Activated naive CD4-positive, alpha-beta T cell treated with anti-CD3 and anti-CD28 coated beads, Interleukin-2, amount 10 ng/mL, durations not matched to agents 5 hours and 36 hours (primary cell): ENCODE results near the gene HNRNPA2B1. TPM values are rescaled to one million over a fixed set of nuclear protein-coding genes. Genes with fewer than 3 reads are reported as not detected.

ENCODE experiments used
- total RNA-seq, 2 experiments: library from RNA; stranded (reverse); gene quantifications; one replicate each; pipeline ENCODE4 v1.2.3, GENCODE V29; 2021

Gene HNRNPA2B1
- total RNA-seq, result 100 to 1,000 TPM; 622 to 647 TPM

DNA sequence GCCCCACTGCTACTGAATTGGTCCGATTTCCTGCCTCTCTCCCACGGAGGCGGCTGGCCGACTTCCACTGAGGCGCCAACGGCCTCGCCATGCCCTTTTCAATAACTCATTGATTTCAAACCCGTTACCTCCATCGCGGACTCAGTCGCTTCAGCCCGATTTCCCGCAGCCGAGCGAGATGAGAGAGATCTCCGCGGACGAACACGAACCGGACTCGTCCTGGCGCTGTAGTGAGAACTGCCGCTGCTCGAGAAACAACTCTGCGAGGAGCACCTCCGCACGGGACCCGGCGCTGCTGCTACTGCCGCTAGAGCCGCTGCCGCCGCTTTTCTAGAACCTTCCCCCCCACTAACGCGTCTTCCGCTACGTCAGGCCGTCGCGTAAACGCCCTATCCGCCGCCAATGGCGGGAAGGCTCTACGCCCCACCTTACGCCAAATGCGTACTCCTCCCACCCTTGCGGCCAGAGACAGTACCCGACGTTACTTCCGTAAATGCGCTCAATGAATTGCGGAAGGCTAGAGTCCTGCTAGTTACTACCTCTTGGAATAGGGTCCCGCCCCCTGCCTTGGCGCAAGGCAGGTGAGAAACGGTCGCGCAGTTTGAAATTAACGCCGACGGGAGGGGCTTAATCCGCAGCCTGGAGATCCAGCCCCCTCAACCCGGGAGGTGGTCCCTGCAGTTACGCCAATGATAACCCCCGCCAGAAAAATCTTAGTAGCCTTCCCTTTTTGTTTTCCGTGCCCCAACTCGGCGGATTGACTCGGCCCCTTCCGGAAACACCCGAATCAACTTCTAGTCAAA lies at the start of gene HNRNPA2B1:
TSS of gene HNRNPA2B1 (minus strand) at position 303 of the 803 bp plus-strand sequence. CDS start at position 134, 169 bp downstream.

DNA sequence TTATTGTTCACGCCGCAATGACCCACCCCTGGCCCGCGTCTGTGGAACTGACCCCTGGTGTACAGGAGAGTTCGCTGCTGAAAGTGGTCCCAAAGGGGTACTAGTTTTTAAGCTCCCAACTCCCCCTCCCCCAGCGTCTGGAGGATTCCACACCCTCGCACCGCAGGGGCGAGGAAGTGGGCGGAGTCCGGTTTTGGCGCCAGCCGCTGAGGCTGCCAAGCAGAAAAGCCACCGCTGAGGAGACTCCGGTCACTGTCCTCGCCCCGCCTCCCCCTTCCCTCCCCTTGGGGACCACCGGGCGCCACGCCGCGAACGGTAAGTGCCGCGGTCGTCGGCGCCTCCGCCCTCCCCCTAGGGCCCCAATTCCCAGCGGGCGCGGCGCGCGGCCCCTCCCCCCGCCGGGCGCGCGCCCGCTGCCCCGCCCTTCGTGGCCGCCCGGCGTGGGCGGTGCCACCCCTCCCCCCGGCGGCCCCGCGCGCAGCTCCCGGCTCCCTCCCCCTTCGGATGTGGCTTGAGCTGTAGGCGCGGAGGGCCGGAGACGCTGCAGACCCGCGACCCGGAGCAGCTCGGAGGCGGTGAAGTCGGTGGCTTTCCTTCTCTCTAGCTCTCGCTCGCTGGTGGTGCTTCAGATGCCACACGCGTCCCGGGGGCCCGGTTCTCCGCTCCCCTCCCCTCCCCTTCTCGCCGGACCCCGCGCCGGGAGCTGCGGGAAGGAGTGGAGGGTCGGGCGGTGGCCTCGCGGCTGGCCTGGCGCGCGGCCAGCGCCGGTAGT lies 887 bp upstream of the HNRNPA2B1 start, which contains the start of gene CBX3:
TSS of gene CBX3 (plus strand) at position 499 of the 772 bp plus-strand sequence. CDS start 1,254 bp downstream, outside the sequence.

DNA sequence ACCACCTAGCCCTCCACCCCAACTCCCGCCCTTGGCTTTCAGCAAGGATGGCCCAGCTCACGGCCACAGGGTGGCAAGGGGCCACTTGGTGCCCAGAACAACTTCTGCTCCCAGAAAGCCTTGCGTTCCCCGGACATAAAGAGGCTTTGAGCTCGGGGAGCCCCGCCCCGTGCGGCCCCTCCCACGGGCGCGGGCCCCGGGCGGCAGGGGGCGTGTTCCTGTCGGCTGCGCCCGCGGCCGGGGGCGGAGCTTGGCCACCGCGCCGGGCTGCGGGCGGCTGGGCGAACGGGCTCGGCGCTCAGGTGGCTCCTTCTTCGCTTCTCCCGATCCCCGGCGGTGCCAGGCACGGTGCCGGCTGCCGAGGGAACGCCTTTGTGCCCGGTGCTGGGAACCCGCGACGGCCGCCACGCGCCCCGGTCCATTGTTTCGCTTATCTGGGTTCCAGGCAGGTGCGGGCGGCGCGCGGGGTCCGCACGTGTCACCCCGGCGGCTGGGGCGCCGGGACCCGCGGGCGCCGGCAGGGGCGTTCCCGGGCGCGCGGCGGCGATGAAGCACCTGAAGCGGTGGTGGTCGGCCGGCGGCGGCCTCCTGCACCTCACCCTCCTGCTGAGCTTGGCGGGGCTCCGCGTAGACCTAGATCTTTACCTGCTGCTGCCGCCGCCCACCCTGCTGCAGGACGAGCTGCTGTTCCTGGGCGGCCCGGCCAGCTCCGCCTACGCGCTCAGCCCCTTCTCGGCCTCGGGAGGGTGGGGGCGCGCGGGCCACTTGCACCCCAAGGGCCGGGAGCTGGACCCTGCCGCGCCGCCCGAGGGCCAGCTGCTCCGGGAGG lies 48.4 kb downstream of the HNRNPA2B1 start, which contains the start of gene NFE2L3:
TSS of gene NFE2L3 (plus strand) at position 246 of the 829 bp plus-strand sequence. CDS start at position 547, 301 bp downstream.

Other genes with a start within 250 kb of the HNRNPA2B1 start
- gene NFE2L3, start 48.5 kb downstream of the HNRNPA2B1 start, total RNA-seq, result 10 to 100 TPM; 13.6 to 14.2 TPM
- gene CBX3, start 999 bp upstream of the HNRNPA2B1 start, total RNA-seq, result 100 to 1,000 TPM; 212 to 213 TPM
- gene SNX10, start 91.1 kb upstream of the HNRNPA2B1 start, total RNA-seq, result 10 to 100 TPM; 21.3 to 22.9 TPM